GM21737 (cell line): Measurements from ENCODE around the gene PAK5.

Experiments used
- ATAC-seq: cut with Tn5 transposase; IDR thresholded peaks from one replicate; pipeline ENCODE4 v1.9.1; 2021; ENCODE audit warnings: mild to moderate bottlenecking, moderate library complexity; ENCODE audit not compliant: unreplicated experiment

Gene PAK5

DNA sequence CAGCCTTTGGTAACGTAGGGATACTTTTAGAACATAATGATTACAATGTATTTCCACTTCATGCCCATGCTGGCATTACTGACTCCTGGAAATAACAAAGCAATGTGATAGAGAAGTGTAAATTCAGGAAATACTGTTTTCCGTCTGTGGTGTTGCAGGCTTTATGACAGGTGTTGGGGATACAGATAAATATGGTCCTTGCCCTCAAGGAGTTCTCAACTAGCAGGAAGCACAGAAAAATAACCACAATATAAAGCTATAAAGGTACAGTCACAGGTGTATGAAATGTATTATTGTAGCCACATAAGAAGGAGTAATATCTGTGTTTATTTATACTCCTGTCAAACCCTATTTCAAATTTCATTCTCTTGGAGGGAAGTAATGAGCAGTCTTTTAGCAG is 337.4 kb downstream of the PAK5 start:
- ATAC-seq, result no peak

GRCh38 chr20:9500121-9500520 is 338.8 kb downstream of the PAK5 start:
- no peak for ATAC-seq

GRCh38 chr20:9499126-9499899 is 339.6 kb downstream of the PAK5 start:
- ATAC-seq, result no peak

- ATAC-seq, result no peak
These were observed 340.6 kb downstream of the PAK5 start for GRCh38 chr20:9498322-9498721.

DNA sequence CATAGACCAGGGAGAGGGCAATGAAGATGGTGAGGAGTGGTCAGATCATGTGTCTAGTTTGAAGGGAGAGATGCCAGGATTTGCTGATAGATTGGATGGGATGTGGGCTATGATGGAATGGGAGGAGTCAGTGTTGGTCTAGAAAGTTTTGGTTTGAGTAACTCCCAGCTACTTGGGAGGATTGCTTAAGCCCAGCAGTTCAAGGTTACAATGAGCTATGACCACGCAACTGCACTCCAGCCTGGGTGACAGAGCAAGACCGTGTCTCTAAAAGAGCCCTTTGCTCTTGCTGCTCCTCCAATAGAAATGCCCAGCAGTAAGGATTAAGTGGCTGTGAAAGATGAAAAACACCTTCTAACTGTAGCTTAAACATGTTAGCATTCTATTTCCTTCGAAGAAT is 342.7 kb downstream of the PAK5 start:
- ATAC-seq, result no peak

GRCh38 chr20:9495701-9496100 is 343.2 kb downstream of the PAK5 start:
- no peak for ATAC-seq

GRCh38 chr20:9493803-9494202 is 345.1 kb downstream of the PAK5 start:
- no peak for ATAC-seq

DNA sequence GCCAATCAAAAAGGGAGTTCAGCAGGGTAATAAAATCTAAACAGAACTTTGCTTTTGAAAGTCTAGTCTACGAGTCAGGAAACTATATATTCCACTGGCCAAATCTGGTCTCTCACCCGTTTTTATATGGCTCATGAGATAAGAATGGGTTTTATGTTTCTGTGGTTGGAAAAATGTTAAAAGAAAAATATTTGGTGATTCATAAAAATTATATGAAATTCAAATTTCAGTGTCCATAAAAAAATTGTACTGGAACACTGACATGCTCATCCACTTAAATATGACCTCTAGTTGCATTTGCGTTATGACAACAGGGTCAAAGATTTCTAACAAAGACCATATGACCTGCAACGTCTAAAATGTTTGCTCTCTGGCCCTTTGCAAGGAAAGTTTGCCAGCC is 346.8 kb downstream of the PAK5 start:
- ATAC-seq, result no peak

DNA sequence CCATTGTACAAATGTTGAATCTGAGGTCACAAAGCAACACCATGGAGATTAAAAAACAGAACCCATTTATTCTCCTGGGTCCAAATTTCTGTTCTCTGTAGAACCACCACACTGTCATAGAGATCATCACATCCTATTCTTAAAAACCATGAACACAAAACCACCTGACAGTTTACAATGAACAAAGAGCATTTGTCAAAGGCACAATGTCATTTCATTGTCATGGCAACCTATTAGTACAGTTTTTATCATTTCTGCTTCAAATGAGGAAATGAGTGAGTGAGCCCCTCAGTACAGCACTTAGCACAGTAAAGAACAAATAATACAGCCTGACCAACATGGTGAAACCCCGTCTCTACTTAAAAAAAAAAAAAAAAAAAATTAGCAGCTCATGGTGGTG is 347.6 kb downstream of the PAK5 start:
- no peak for ATAC-seq

DNA sequence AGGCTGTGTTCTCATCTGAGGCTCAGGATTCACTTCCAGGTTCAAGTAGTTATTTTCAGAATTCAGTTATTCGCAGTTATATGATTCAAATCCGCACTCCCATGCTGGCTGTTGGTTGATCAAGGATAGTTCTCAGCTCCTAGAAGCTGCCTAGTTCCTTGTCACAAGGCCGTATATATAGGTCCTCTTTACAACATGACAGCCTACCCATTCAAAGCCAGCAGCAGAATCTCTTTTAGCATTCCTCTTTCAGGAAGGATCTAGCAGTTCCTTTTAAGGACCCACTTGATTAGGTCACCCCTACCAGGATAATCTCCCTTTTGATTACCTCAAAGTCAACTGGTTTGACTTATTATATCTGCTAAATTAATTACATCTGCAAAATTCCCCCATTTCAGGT is 348.2 kb downstream of the PAK5 start:
- ATAC-seq, result no peak

DNA sequence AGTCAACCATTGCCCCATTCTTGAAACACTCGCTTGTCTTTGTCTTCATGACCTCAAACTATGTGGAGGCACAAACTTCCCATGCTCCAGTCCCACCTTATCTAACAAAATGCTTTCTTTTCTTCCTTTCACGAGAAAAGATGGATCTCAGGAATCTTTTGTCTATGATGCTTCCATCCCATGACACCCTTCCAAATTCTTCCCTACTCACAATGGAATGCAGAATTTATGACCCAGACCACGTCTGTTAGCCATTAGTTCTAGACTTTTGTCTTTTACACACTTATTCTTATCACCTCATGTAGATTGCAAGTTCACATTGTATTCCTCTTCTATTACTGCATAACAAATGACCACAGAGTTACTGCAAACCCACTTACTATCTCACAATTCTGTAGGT is 348.7 kb downstream of the PAK5 start:
- no peak for ATAC-seq

GRCh38 chr20:9488063-9488462 is 350.8 kb downstream of the PAK5 start:
- no peak for ATAC-seq
